ENCODE data around the gene PEDS1.
"Not testable (repeated sequence)": the region's sequence is repeated elsewhere in the genome, so short reads cannot be mapped to it uniquely, and the experiment has no call there.

The PEDS1 gene

GRCh38 chr20:50190251-50191064 is 36.9 kb upstream of the PEDS1 start, which contains the start of gene CEBPB:
Gene CEBPB, plus strand, starts transcription at chr20:50190830. Its CDS starts 204 bp downstream, at chr20:50191034.
- peak; percentile 96 for DNase-seq (ENCODE audit: low read depth, low spot score)

GRCh38 chr20:50189681-50190250 is 36.2 kb upstream of the PEDS1 start:
- no peak for DNase-seq (ENCODE audit: low read depth, low spot score)

- DNase-seq (ENCODE audit: low read depth, low spot score), result no peak
Measured at GRCh38 chr20:50188879-50189680, 35.6 kb upstream of the PEDS1 start.

- DNase-seq (ENCODE audit: low read depth, low spot score), result no peak
Measured at GRCh38 chr20:50188287-50188688, 34.8 kb upstream of the PEDS1 start.

GRCh38 chr20:50187403-50188051 is 34.0 kb upstream of the PEDS1 start:
- DNase-seq (ENCODE audit: low read depth, low spot score), result peak; percentile 42

- DNase-seq (ENCODE audit: low read depth, low spot score), result no peak
Measured at GRCh38 chr20:50186987-50187402, 33.5 kb upstream of the PEDS1 start.

GRCh38 chr20:50186151-50186885 is 32.8 kb upstream of the PEDS1 start:
- DNase-seq (ENCODE audit: low read depth, low spot score), result peak; percentile 92

- DNase-seq (ENCODE audit: low read depth, low spot score), result no peak
Measured at GRCh38 chr20:50185426-50185825, 31.9 kb upstream of the PEDS1 start.

- no peak for DNase-seq (ENCODE audit: low read depth, low spot score)
Measured at GRCh38 chr20:50182346-50182745, 28.8 kb upstream of the PEDS1 start.

- DNase-seq (ENCODE audit: low read depth, low spot score), result no peak
Measured at GRCh38 chr20:50181344-50181743, 27.8 kb upstream of the PEDS1 start.

GRCh38 chr20:50178672-50179071 is 25.1 kb upstream of the PEDS1 start:
- DNase-seq (ENCODE audit: low read depth, low spot score), result not testable (repeated sequence)

- no peak for DNase-seq (ENCODE audit: low read depth, low spot score)
Measured at GRCh38 chr20:50175938-50176933, 22.7 kb upstream of the PEDS1 start.

- DNase-seq (ENCODE audit: low read depth, low spot score), result no peak
Measured at GRCh38 chr20:50174456-50174855, 20.9 kb upstream of the PEDS1 start.

GRCh38 chr20:50172347-50173013 is 19.0 kb upstream of the PEDS1 start:
- peak; percentile 79 for DNase-seq (ENCODE audit: low read depth, low spot score)

GRCh38 chr20:50170549-50171220 is 17.2 kb upstream of the PEDS1 start:
- no peak for DNase-seq (ENCODE audit: low read depth, low spot score)

GRCh38 chr20:50169329-50169823 is 15.9 kb upstream of the PEDS1 start:
- DNase-seq (ENCODE audit: low read depth, low spot score), result peak; percentile 87

GRCh38 chr20:50165684-50166554 is 12.4 kb upstream of the PEDS1 start:
- DNase-seq (ENCODE audit: low read depth, low spot score), result peak; percentile 99
